GM12873 (cell line): ENCODE data around the gene DEPDC5.

Source experiments
- TF ChIP-seq, protein P1 (sequence below): IDR thresholded peaks from 2 replicates; pipeline ENCODE4 v1.5.1; 2012; ENCODE audit warnings: low read depth, mild to moderate bottlenecking, moderate library complexity, low read length, control low read depth; ENCODE audit not compliant: insufficient read depth; ENCODE audit errors: missing control alignments

Gene DEPDC5

GRCh38 chr22:31742115-31742514 is 11.7 kb upstream of the DEPDC5 start:
- TF ChIP-seq, protein P1, sequence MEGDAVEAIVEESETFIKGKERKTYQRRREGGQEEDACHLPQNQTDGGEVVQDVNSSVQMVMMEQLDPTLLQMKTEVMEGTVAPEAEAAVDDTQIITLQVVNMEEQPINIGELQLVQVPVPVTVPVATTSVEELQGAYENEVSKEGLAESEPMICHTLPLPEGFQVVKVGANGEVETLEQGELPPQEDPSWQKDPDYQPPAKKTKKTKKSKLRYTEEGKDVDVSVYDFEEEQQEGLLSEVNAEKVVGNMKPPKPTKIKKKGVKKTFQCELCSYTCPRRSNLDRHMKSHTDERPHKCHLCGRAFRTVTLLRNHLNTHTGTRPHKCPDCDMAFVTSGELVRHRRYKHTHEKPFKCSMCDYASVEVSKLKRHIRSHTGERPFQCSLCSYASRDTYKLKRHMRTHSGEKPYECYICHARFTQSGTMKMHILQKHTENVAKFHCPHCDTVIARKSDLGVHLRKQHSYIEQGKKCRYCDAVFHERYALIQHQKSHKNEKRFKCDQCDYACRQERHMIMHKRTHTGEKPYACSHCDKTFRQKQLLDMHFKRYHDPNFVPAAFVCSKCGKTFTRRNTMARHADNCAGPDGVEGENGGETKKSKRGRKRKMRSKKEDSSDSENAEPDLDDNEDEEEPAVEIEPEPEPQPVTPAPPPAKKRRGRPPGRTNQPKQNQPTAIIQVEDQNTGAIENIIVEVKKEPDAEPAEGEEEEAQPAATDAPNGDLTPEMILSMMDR, result no peak

DNA sequence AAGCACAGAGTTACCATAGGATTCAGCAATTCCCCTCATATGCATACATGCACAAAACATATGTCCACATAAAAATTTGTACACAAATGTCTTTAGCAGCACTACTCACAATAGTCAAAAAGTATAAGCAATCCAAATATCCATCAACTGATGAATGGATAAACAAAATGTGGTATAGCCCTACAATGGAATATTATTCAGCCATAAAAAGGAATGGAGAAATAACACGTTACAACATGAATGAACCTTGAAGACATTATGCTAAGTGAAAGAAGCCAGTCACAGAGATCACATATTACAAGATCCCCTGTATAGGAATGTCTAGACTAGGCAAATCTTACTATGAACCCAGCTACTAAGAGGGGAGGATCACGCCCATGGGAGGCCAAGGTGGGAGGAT is 11.1 kb upstream of the DEPDC5 start:
- TF ChIP-seq, protein P1, result no peak

DNA sequence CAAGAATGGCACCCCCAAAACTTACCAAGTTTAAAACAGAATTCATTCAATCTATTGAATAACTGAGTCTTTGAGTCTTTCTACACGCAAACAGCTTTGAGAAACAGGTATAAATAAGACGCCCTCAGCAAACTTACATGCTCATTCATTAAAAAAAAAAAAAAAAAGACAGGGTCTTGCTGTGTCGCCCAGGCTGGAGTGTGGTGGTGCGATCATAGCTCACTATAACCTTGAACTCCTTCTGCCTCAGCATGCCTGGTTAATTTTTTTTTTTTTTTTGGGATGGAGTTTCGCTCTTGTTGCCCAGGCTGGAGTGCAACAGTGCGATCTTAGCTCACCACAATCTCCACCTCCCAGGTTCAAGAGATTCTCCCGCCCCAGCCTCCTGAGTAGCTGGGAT is 9.9 kb upstream of the DEPDC5 start:
- TF ChIP-seq, protein P1, result no peak

- TF ChIP-seq, protein P1, result no peak
Measured at GRCh38 chr22:31747441-31747840, 6.4 kb upstream of the DEPDC5 start.

DNA sequence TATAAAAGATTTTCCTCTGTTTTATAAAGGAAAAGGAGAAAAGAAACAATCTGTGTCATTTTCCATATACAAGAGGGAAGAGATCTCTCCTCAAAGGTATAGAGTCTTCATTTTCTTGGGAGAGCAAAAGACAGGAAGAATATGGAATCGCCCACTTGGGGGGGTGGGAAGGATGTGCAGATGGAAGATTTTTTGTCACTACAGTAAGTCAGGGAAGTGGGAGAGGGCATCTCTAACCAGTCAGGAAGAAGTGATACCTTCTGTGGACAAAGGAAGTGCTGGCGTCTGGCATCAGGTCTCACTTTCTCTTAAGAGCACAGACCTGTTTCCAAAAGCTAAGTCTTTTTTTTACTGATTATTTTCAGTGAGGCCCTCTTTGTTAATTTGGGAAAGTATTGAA is 5.3 kb upstream of the DEPDC5 start:
- TF ChIP-seq, protein P1, result no peak

DNA sequence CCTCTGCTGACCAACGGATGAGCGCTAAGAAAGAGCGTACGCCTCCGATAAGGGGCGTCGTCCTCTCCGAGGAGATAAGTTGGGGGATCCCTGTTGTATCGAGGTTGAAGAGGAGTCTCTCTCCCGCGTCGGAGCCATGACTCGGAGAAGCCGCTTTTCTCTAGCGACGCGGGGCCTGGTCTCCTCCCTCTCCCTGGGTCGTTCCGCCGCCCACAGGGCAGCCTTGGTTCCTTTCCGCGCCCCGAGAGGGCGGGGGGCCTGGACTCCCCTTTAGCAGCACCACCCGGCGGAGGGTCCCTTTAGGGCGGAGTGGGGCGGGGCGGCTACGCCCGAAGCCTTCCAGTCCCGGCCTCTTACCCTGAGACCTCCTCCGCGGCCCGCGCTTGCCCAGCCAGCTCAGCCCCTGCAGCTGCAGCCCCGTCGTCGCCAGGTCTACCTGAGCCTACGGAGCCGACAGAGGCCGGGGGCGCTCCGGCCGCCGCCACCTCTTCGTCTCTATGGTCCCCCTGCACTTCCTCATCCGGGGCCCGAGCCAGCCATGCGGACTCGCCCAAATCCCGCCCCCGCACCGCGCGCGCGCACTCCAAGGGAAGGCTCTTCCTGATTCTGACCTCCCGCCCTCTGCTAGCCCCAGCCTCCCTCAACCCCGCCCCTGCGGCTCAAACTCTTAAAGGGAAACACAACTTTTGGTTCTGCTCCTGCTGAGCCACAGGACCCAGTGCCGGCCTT is 4.0 kb upstream of the DEPDC5 start, which contains the start of gene PRR14L:
PRR14L (minus strand) TSS at position 497 of the 729 bp plus-strand sequence. CDS start 11,272 bp downstream, outside the sequence.
- TF ChIP-seq, protein P1, result no peak

GRCh38 chr22:31750365-31751284 is 3.2 kb upstream of the DEPDC5 start:
- TF ChIP-seq, protein P1, result no peak
